Mucosa of rectum (tissue), 2 donors: ENCODE data around the gene JPH4.
"Not testable (repeated sequence)": the region's sequence is repeated elsewhere in the genome, so short reads cannot be mapped to it uniquely, and the experiment has no call there.

Experiments used
- H3K27ac ChIP-seq, 2 donors: one replicate each; pipeline ENCODE4 v1.7.0; 2013; ENCODE audit warnings: inconsistent platforms in 2 of 2, low read depth in 2 of 2, low read length in 2 of 2
- H3K27me3 ChIP-seq, 2 donors: one replicate each; pipeline ENCODE4 v1.7.0; 2013; ENCODE audit warnings: low read length in 2 of 2; ENCODE audit not compliant: control insufficient read depth in 2 of 2, insufficient read depth in 2 of 2
- H3K36me3 ChIP-seq, 2 donors: one replicate each; pipeline ENCODE4 v1.7.0; 2013; ENCODE audit warnings: low read length in 2 of 2; ENCODE audit not compliant: control insufficient read depth in 2 of 2, insufficient read depth in 2 of 2
- H3K4me1 ChIP-seq, 2 donors: one replicate each; pipeline ENCODE4 v1.7.0; 2013; ENCODE audit warnings: low read length in 2 of 2, mild to moderate bottlenecking in 1 of 2; ENCODE audit not compliant: control insufficient read depth in 2 of 2, insufficient read depth in 2 of 2
- H3K4me3 ChIP-seq, 2 donors: one replicate each; pipeline ENCODE4 v1.7.0; 2013; ENCODE audit warnings: low read length in 2 of 2
- H3K9ac ChIP-seq, 2 donors: one replicate each; pipeline ENCODE4 v1.7.0; 2013; ENCODE audit warnings: low read length in 2 of 2, low read depth in 1 of 2, mild to moderate bottlenecking in 1 of 2
- H3K9me3 ChIP-seq, 2 donors: one replicate each; pipeline ENCODE4 v1.7.0; 2013; ENCODE audit warnings: low read length in 2 of 2; ENCODE audit not compliant: control insufficient read depth in 2 of 2
- donor health status: healthy.
- donor health status: Normal muscosa, but diverticular disease.

JPH4 gene

DNA sequence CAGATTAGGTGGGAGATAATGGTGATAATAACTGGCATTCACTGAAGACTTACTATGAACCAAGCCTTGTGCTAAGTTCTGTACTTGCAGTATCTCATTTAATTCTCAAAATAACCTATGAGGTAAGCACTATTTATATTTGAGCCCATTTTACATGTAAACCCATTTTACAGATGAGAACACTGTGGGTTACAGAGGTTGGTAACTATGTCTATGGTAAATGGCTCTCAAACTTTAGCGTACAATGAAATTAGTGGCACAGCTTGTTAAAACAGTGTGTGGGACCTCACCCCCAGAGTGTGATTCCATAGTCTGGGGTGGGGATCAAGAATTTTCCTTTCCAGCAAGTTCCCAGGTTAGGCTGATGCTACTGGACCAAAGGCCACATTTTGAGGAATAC lies 22.2 kb upstream of the JPH4 start:
- no peak overlapping the region for H3K27ac ChIP-seq
- no peaks in the 10 kb centered on the region for H3K4me1 ChIP-seq
- no peak overlapping the region for H3K4me3 ChIP-seq
- H3K27me3 ChIP-seq: no peaks in the 10 kb centered on the region
- no peaks in the 10 kb centered on the region for H3K36me3 ChIP-seq
- no peak overlapping the region for H3K9ac ChIP-seq
- H3K9me3 ChIP-seq: no peaks in the 10 kb centered on the region

DNA sequence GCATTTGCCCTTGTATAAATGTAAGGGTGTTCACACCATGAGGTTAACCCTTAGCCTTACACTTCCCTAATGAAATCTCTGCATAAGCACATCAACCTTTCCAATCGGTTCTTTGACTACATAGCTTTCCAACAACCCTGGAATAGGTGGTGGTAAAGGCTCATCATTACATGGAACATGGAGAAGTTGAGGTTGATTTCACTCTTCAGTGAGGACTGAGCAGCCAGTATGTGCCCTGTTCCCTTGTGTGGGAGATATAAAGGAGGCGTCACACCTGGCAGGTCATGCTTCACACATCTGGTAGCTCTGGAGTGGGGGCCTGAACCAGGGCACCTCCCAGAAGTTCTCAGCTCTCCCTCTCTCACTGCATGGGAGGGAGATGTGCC lies 21.7 kb upstream of the JPH4 start:
- Histone ChIP-seq H3K36me3 (no peaks in the 10 kb centered on the region), H3K9ac (no peak overlapping the region), H3K27me3 (no peaks in the 10 kb centered on the region), H3K9me3 (no peaks in the 10 kb centered on the region), H3K4me1 (no peaks in the 10 kb centered on the region), H3K27ac (no peak overlapping the region), H3K4me3 (no peak overlapping the region)

DNA sequence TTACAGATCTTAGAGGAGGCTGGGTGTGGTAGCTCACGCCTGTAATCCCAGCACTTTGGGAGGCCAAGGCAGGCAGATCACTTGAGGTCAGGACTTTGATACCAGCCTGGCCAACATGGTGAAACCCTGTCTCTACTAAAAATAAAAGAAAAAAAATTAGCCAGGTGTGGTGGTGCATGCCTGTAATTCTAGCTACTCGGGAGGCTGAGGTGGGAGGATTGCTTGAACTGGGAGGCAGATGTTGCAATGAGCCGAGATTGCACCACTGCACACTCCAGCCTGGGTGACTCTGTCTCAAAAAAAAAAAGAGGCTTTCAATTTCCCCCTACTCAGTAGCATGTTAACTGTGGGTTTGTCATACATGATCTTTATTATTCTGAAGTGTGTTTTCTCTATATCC lies 15.6 kb upstream of the JPH4 start:
- H3K4me1 ChIP-seq, H3K27me3 ChIP-seq, H3K9me3 ChIP-seq, H3K36me3 ChIP-seq, H3K27ac ChIP-seq, H3K9ac ChIP-seq, H3K4me3 ChIP-seq: not testable (repeated sequence)

DNA sequence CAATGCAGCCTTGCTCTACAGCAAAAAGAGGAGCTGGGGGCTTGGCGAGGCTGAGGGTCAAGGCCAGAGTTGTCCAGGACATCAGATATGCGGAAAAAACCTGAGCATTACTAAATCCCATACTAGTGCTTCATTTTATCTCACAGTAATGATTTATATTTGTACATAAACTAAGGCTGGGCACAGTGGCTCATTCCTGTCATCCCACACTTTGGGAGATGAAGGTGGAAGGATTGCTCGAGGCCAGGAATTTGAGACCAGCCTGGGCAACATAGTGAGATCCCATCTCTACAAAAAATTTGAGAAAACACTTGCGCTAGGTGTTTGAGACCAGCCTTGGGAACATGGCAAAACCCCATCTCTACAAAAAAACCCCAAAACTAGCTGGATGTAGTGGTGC lies 11.6 kb upstream of the JPH4 start:
- peaks cover 0 to 4% of the 10 kb centered on the region in 2 donors for H3K4me1 ChIP-seq
- no peaks in the 10 kb centered on the region for H3K9me3 ChIP-seq

DNA sequence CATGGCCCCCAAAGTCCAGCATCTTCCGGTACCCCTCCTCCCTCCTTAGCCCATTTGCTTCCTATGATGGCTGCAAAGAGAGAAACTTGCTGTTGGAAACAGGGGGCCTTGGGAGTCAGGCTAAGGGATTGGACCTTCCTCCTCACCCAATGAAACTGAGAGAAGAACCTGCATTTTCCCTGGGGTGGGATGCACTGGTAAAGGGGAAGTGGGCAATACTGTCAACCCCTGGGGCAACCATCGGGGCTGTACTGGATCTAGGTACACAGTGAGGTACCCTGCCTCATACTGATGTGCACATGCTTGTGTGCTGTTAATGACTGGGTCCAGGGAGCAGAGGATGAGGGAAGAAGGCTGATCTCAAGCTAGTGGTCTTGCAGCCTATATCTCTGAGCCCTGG lies 11.0 kb upstream of the JPH4 start:
- H3K9me3 ChIP-seq: no peaks in the 10 kb centered on the region
- H3K27me3 ChIP-seq: no peaks in the 10 kb centered on the region
- peaks cover 0 to 4% of the 10 kb centered on the region in 2 donors for H3K4me1 ChIP-seq
- no peak overlapping the region for H3K4me3 ChIP-seq
- no peaks in the 10 kb centered on the region for H3K36me3 ChIP-seq
- no peak overlapping the region for H3K27ac ChIP-seq
- H3K9ac ChIP-seq: peak overlapping the region in 1 of 2 donors; percentile 34

More for the DNA sequence above, 11.6 kb upstream of the JPH4 start:
- H3K4me3 ChIP-seq: no peak overlapping the region
- H3K36me3 ChIP-seq: no peaks in the 10 kb centered on the region
- H3K27me3 ChIP-seq: no peaks in the 10 kb centered on the region
- no peak overlapping the region for H3K9ac ChIP-seq
- no peak overlapping the region for H3K27ac ChIP-seq

DNA sequence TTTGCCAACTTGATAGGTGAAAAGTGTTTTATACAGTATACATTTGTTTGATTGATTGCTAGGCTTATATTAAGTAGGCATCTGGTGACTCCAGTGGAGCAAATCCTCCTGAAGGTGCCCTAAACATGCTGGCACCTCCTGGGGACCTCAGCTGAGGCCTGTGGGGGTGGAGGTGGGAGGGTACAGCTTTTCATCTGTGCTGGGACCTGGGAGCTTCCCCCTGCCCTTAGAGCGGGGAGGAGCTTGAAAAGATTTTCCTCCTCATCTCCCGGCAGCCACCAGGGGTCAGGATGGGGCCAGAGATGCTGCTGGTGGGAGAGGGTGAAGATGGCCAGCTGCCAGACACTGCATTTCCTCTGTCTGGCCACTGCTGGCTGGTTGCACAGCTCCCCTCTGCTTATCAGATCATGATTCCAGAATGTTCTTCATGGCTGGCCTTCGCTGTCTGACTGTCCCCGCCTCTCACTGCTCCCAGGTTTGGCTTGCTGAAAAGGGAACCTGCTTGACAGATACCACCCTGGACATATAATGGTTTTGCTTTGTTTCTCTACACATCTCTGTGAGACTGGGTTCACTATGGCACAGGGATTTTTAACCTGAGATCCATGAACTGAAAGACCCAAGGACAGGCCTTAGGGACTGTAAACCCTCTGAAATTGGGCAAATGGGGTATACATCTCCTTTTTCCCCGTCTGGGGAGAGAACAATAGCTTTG lies 10.5 kb upstream of the JPH4 start:
- peak overlapping the region in 1 of 2 donors; percentile 34 for H3K9ac ChIP-seq
- H3K27ac ChIP-seq: no peak overlapping the region
- H3K36me3 ChIP-seq: no peaks in the 10 kb centered on the region
- H3K27me3 ChIP-seq: no peaks in the 10 kb centered on the region
- no peak overlapping the region for H3K4me3 ChIP-seq
- no peaks in the 10 kb centered on the region for H3K9me3 ChIP-seq
- peaks cover 0 to 4% of the 10 kb centered on the region in 2 donors for H3K4me1 ChIP-seq

DNA sequence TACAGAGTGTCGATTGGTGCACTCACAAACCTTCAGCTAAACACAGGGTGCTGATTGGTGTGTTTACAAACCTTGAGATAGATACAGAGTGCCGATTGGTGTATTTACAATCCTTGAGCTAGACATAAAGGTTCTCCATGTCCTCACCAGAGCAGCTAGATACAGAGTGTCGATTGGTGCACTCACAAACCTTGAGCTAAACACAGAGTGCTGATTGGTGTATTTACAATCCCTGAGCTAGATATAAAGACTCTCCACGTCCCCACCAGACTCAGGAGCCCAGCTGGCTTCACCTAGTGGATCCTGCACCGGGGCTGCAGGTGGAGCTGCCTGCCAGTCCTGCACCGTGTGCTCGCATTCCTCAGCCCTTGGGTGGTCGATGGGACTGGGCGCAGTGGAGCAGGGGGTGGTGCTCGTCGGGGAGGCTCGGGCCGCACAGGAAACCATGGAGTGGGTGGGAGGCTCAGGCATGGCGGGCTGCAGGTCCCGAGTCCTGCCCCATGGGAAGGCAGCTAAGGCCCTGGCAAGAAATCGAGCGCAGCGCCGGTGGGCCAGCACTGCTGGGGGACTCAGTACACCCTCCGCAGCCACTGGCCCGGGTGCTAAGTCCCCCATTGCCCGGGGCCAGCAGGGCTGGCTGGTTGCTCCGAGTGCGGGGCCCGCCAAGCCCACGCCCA lies 6.1 kb upstream of the JPH4 start:
- not testable (repeated sequence) for H3K9ac ChIP-seq, H3K27ac ChIP-seq, H3K4me1 ChIP-seq, H3K27me3 ChIP-seq, H3K9me3 ChIP-seq, H3K4me3 ChIP-seq, H3K36me3 ChIP-seq

DNA sequence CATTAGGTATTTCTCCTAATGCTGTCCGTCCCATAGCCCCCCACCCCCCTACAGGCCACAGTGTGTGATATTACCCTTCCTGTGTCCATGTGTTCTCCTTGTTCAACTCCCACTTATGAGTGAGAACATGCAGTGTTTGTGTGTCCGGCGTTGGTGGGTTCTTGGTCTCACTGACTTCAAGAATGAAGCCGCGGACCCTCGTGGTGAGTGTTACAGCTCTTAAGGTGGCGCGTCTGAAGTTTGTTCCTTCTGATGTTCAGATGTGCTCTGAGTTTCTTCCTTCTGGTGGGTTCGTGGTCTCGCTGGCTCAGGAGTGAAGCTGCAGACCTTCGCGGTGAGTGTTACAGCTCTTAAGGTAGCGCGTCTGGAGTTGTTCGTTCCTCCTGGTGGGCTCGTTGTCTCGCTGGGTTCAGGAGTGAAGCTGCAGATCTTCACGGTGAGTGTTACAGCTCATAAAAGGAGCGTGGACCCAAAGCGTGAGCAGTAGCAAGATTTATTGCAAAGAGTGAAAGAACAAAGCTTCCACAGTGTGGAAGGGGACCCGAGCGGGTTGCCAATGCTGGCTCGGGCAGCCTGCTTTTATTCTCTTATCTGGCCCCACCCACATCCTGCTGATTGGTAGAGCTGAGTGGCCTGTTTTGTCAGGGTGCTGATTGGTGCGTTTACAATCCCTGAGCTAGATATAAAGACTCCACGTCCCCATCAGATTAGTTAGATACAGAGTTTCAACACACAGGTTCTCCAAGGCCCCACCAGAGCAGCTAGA lies 5.4 kb upstream of the JPH4 start:
- H3K27ac ChIP-seq, H3K9ac ChIP-seq, H3K36me3 ChIP-seq, H3K27me3 ChIP-seq, H3K4me3 ChIP-seq, H3K4me1 ChIP-seq, H3K9me3 ChIP-seq: not testable (repeated sequence)

DNA sequence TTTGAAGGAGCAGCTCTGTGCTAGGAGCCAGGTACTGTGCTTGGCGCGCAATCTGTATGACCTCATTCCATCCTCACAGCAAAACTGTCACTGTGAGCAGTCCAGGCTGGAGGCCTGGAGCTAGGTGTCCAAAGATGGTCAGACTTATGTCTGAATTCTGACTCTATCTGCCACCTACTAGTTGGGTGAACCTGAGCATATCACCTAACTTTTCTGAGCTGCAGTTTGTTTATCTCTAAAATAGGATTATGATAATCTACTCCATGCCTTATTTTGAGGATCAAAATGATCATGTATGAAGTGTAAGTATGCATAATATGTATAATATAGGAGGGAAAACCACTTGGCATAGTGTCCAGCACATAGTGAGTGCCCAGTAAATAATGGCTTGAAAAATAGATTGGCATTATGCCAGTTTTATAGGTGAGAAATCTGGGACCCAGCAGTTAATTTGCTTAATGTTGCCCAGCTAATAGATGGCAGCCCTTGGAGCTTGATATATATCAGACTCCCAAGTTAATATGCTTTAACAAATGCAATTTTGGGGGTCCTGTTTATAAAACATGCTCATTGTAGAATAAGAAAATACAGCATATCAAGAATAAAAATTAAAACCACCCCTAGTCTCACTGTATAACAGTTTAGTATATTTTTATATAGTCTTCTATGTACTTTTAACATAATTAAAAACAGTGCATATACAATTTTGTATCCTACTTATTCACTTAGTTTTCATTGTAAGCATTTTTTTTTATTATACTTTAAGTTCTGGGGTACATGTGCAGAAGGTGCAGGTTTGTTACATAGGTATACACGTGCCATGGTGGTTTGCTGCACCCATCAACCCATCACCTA lies 4.5 kb upstream of the JPH4 start:
- no peaks in the 10 kb centered on the region for H3K4me1 ChIP-seq

DNA sequence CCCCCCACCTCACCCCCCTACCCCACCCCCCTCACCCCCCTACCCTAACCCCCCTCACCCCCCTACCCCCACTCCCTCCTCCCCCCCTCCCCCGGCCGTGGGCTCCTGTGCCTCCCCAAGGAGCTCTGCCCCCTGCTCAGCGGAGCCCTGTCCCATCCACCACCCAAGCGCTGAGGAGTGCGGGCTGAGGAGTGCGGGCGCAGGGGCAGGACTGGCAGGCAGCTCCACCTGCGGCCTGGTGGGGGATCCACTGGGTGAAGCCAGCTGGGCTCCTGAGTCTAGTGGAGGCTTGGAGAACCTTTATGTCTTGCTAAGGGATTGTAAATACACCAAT lies 2.3 kb upstream of the JPH4 start:
- Histone ChIP-seq H3K36me3 (no peaks in the 10 kb centered on the region), H3K27ac (no peak overlapping the region), H3K4me1 (peaks cover 0 to 4% of the 10 kb centered on the region in 2 donors), H3K4me3 (no peak overlapping the region), H3K27me3 (peaks cover 11 to 32% of the 10 kb centered on the region in 2 donors), H3K9me3 (no peaks in the 10 kb centered on the region), H3K9ac (no peak overlapping the region)

More for the DNA sequence above, 4.5 kb upstream of the JPH4 start:
- Histone ChIP-seq H3K27me3 (peaks cover 0 to 15% of the 10 kb centered on the region in 2 donors), H3K9me3 (no peaks in the 10 kb centered on the region), H3K9ac (no peak overlapping the region), H3K27ac (no peak overlapping the region), H3K36me3 (no peaks in the 10 kb centered on the region), H3K4me3 (no peak overlapping the region)
